ENCODE measurements around the gene MGRN1. TPM values are rescaled to one million over a fixed set of nuclear protein-coding genes. Genes with fewer than 3 reads are reported as not detected.
A peak's percentile ranks its signal among the peaks of the same experiment; 100 is the strongest.

The MGRN1 gene
- polyA plus RNA-seq, 3 donors, result 3.7 to 48.2 (median 4.7) TPM

DNA sequence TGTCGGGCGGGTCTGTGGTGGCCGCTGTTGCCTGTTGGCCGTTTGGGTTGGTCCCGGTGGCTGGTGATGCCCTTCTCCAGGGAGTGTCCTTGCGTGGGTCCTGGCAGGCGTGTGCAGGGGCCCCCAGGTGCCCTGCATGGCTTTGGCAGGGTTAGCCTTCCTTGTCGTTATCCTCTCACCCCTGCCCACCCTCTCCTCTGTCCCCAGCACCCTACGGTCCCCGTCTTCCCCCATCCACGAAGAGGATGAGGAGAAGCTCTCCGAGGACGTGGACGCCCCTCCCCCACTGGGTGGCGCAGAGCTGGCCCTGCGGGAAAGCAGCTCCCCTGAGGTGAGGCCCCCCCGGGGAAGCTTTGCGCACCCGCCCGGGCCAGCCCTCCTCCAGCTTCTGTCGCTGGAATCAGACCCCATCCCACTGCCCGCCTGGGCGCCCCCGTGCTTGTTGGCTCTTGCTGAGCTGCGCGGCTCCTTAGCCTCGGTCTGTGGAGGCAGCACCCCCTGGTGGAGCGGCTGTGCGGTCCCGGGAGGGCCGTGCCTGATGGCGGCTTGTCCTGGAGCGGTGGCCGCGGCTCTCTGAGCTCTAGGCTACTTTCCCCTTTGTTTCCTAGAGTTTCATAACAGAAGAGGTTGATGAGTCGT lies 58.1 kb downstream of the MGRN1 start:
- peaks cover 54 to 63% of the 10 kb centered on the region in 2 donors for H3K36me3 ChIP-seq (replicated peaks in 1 of 2; ENCODE audit: control insufficient read depth in 1 of 2, insufficient read depth in 2 of 2, low read length in 2 of 2)
- peak overlapping the region; percentile 54 for H3K9ac ChIP-seq (ENCODE audit: insufficient read depth, low read length, poor library complexity, severe bottlenecking)
- H3K27me3 Mint-ChIP-seq (ENCODE audit: low read depth in 3 of 3), result no peaks in the 10 kb centered on the region
- H3K27me3 ChIP-seq (ENCODE audit: control insufficient read depth in 2 of 2, insufficient read depth in 2 of 2, low read length in 2 of 2), result no peaks in the 10 kb centered on the region
- peaks cover 42% of the 10 kb centered on the region for H3K4me1 Mint-ChIP-seq
- peak overlapping the region; percentile 68 for H3K4me2 ChIP-seq (replicated peaks; ENCODE audit: extremely low read depth, low read length, poor library complexity, severe bottlenecking)
- intact Hi-C loops (cut with micrococcal nuclease), result loop anchor here in 1 of 2 donors (5.0 kb wide), 1 partner anchor 60 kb away; the partner anchor contains the start of gene MGRN1
- no peaks in the 10 kb centered on the region for H3K9me3 ChIP-seq (replicated peaks in 1 of 2; ENCODE audit: control insufficient read depth in 1 of 2, insufficient read depth in 1 of 2, low read length in 2 of 2)
- peak overlapping the region; percentile 82 to 96 (median 90) for H3K27ac Mint-ChIP-seq
- peak overlapping the region in 2 of 3 experiments; percentile 26 to 54 for H3K4me3 ChIP-seq (replicated peaks in 1 of 3; ENCODE audit: low read depth in 2 of 3, low read length in 3 of 3)
- H3K9me3 Mint-ChIP-seq, result peaks cover 0 to 2% (median 0%) of the 10 kb centered on the region in 7 donors
- peaks cover 36% of the 10 kb centered on the region for H3K79me2 ChIP-seq (ENCODE audit: insufficient read depth, low read length)
- TF ChIP-seq, protein P1, sequence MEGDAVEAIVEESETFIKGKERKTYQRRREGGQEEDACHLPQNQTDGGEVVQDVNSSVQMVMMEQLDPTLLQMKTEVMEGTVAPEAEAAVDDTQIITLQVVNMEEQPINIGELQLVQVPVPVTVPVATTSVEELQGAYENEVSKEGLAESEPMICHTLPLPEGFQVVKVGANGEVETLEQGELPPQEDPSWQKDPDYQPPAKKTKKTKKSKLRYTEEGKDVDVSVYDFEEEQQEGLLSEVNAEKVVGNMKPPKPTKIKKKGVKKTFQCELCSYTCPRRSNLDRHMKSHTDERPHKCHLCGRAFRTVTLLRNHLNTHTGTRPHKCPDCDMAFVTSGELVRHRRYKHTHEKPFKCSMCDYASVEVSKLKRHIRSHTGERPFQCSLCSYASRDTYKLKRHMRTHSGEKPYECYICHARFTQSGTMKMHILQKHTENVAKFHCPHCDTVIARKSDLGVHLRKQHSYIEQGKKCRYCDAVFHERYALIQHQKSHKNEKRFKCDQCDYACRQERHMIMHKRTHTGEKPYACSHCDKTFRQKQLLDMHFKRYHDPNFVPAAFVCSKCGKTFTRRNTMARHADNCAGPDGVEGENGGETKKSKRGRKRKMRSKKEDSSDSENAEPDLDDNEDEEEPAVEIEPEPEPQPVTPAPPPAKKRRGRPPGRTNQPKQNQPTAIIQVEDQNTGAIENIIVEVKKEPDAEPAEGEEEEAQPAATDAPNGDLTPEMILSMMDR (IDR thresholded peaks at IDR 0.05), result peak; percentile 77
- H3K27ac ChIP-seq (ENCODE audit: low read depth in 1 of 2, low read length in 2 of 2), result peak overlapping the region; percentile 60 to 94
- peak; percentile 53 to 66 (median 66) for DNase-seq
- H3K4me3 Mint-ChIP-seq, result peak overlapping the region; percentile 54 to 70
- peaks cover 46 to 48% of the 10 kb centered on the region in 2 donors for H3K4me1 ChIP-seq (ENCODE audit: control insufficient read depth in 1 of 2, insufficient read depth in 2 of 2, low read length in 2 of 2)
- peaks cover 6% of the 10 kb centered on the region for H4K20me1 ChIP-seq (ENCODE audit: insufficient read depth, low read length)
- no peak overlapping the region for H2AFZ ChIP-seq (ENCODE audit: insufficient read depth, low read depth, low read length, poor library complexity, severe bottlenecking)
- H3K36me3 Mint-ChIP-seq, result peaks cover 42 to 83% of the 10 kb centered on the region in 2 donors
- 31% methylated on average over 26 of the region's 36 CpGs for WGBS (ENCODE audit: insufficient coverage)

DNA sequence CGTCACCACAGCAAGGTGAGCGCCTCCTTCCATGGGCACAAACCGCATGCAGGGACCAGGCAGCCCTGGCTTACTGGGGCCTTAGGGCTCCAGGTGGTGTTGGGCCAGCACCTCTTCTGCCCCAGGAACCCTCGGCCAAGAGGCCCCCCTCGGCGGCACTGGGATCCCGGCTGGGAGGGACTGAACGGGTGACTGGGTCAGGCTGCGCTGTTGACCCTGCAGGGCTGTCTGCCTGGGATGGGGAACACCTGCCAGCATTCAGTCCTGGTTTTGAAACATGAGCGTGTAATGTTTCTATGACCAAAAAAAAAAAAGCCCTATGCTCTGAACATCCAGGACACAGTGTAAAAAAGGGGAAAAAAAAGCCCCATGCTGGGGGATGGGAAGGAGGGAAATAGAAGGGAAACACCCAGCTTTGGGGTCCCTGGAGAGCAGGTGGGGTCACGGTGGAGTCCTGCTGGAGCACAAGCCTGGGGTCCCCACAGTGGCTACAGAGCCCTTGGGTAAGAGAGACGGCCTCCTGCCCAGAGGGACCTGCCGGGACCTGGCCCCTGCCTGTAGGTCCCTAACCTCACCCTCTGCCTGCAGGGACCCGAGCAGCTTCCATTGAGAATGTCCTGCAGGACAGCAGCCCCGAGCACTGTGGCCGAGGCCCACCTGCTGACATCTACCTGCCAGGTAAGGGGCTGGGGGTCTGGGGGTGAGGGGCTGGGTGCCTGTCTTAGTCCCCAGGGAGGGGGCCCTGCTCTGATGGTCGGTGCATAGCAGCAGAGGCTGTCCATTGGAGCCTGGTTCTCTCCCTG lies 58.8 kb downstream of the MGRN1 start:
- peak overlapping the region; percentile 54 for H3K9ac ChIP-seq (ENCODE audit: insufficient read depth, low read length, poor library complexity, severe bottlenecking)
- H3K4me2 ChIP-seq (replicated peaks; ENCODE audit: extremely low read depth, low read length, poor library complexity, severe bottlenecking), result peak overlapping the region; percentile 68
- peak overlapping the region in 3 of 7 donors; percentile 41 to 96 (median 76) for H3K27ac Mint-ChIP-seq
- H2AFZ ChIP-seq (ENCODE audit: insufficient read depth, low read depth, low read length, poor library complexity, severe bottlenecking), result no peak overlapping the region
- H3K79me2 ChIP-seq (ENCODE audit: insufficient read depth, low read length), result peaks cover 36% of the 10 kb centered on the region
- peaks cover 38% of the 10 kb centered on the region for H3K4me1 Mint-ChIP-seq
- H3K27ac ChIP-seq (ENCODE audit: low read depth in 1 of 2, low read length in 2 of 2), result peak overlapping the region; percentile 60 to 94
- no peaks in the 10 kb centered on the region for H3K9me3 ChIP-seq (replicated peaks in 1 of 2; ENCODE audit: control insufficient read depth in 1 of 2, insufficient read depth in 1 of 2, low read length in 2 of 2)
- no peak for DNase-seq
- H3K27me3 ChIP-seq (ENCODE audit: control insufficient read depth in 2 of 2, insufficient read depth in 2 of 2, low read length in 2 of 2), result no peaks in the 10 kb centered on the region
- no peak overlapping the region for H3K4me3 Mint-ChIP-seq
- H3K36me3 ChIP-seq (replicated peaks in 1 of 2; ENCODE audit: control insufficient read depth in 1 of 2, insufficient read depth in 2 of 2, low read length in 2 of 2), result peaks cover 57 to 64% of the 10 kb centered on the region in 2 donors
- H3K36me3 Mint-ChIP-seq, result peaks cover 40 to 82% of the 10 kb centered on the region in 2 donors
- intact Hi-C loops (cut with micrococcal nuclease), result loop anchor here in 1 of 2 donors (5.0 kb wide), 1 partner anchor 61 kb away; the partner anchor contains the start of gene MGRN1
- H3K4me3 ChIP-seq (replicated peaks in 1 of 3; ENCODE audit: low read depth in 2 of 3, low read length in 3 of 3), result peak overlapping the region in 1 of 3 experiments; percentile 54
- peaks cover 46 to 48% of the 10 kb centered on the region in 2 donors for H3K4me1 ChIP-seq (ENCODE audit: control insufficient read depth in 1 of 2, insufficient read depth in 2 of 2, low read length in 2 of 2)
- TF ChIP-seq, protein P1 (IDR thresholded peaks at IDR 0.05), result peak; percentile 19
- H3K27me3 Mint-ChIP-seq (ENCODE audit: low read depth in 3 of 3), result no peaks in the 10 kb centered on the region
- H4K20me1 ChIP-seq (ENCODE audit: insufficient read depth, low read length), result peaks cover 6% of the 10 kb centered on the region
- peaks cover 0 to 2% (median 0%) of the 10 kb centered on the region in 7 donors for H3K9me3 Mint-ChIP-seq
- WGBS (ENCODE audit: insufficient coverage), result 78% methylated on average over 13 of the region's 17 CpGs

Measured in CD14-positive monocyte (primary cell).